ENCODE data around the gene NUDT8. TPM values are rescaled to one million over a fixed set of nuclear protein-coding genes. Genes with fewer than 3 reads are reported as not detected.

NUDT8 gene
- total and polyA plus RNA-seq, 9 of the 15 experiments (the other 6 are each of a cell fraction or from before 2014, with no cell fraction given) = 0.23 to 27.8 (median 5.0) TPM

- no peak for TF ChIP-seq FOXP4 (CRISPR knock-in tag; IDR thresholded peaks at IDR 0.05; ENCODE audit: borderline replicate concordance)
- TF ChIP-seq U2AF2 (optimal IDR thresholded peaks at IDR 0.05; ENCODE audit: low read depth, low read length) = no peak
- TF ChIP-seq FOXP1 (CRISPR knock-in tag; IDR thresholded peaks at IDR 0.05) = no peak
- TF ChIP-seq NFIC (IDR thresholded peaks at IDR 0.05) = peak; percentile 36
- no peak for TF ChIP-seq HMG20A (CRISPR knock-in tag; conservative IDR thresholded peaks at IDR 0.05)
- no peak for TF ChIP-seq RREB1 (CRISPR knock-in tag; IDR thresholded peaks at IDR 0.05)
- TF ChIP-seq ETV1 (tag; conservative IDR thresholded peaks at IDR 0.05; ENCODE audit: low read depth) = peak; percentile 34; the same call in 1 of the 2 replicates
- TF ChIP-seq ZNF217 (CRISPR knock-in tag; IDR thresholded peaks at IDR 0.05) = no peak
- TF ChIP-seq BCL6 (CRISPR knock-in tag; IDR thresholded peaks at IDR 0.05) = no peak
- TF ChIP-seq KAT2B (IDR thresholded peaks at IDR 0.05; ENCODE audit: low read depth, low read length) = no peak
- no peak for TF ChIP-seq NCOA6 (IDR thresholded peaks at IDR 0.05)
- no peak for TF ChIP-seq MIER1 (IDR thresholded peaks at IDR 0.05; ENCODE audit: low read depth)
- TF ChIP-seq SUPT5H (IDR thresholded peaks at IDR 0.05) = peak; percentile 75
- TF ChIP-seq ARID2 (IDR thresholded peaks at IDR 0.05) = 0 out of 2 replicates have a peak, but pooled peaks have one; percentile 19
- no peak for TF ChIP-seq PCBP2 (IDR thresholded peaks at IDR 0.05; ENCODE audit: low read depth, low read length, poor library complexity, severe bottlenecking)
- TF ChIP-seq MECOM (CRISPR knock-in tag; IDR thresholded peaks at IDR 0.05) = no peak
- no peak for TF ChIP-seq STAT5B (CRISPR knock-in tag; IDR thresholded peaks at IDR 0.05)
- TF ChIP-seq CEBPZ (IDR thresholded peaks at IDR 0.05; ENCODE audit: borderline replicate concordance, low read depth, low read length) = no peak
These were observed 648 bp upstream of the NUDT8 start (continued) for GRCh38 chr11:67630228-67630942.

Data from K562 (cell line).